IMR-90 (cell line): ENCODE results near the gene EDIL3. TPM values are rescaled to one million over a fixed set of nuclear protein-coding genes. Genes with fewer than 3 reads are reported as not detected.

Source experiments
- ATAC-seq: fragments of 200-7000 bp; cut with Tn5 transposase; 2 replicates; pipeline ENCODE4 v1.9.1; 2020; ENCODE audit warnings: low read depth, mild to moderate bottlenecking, moderate library complexity
- BruUV-seq: library from RNA; stranded (reverse); fragments of 400-500 nt; replicated peaks from 2 replicates; lab custom pipeline; 2021; lab: Mats Ljungman, UMichigan
- CTCF ChIA-PET: fragments of 300-600 bp; formaldehyde crosslinking; extraction: SDS; loops from one replicate; lab custom pipeline; 2021; ENCODE audit warnings: antibody characterized with exemption; lab: Yijun Ruan, JAX
- POLR2A ChIA-PET: fragments of 300-600 bp; sonication (Branson Sonifier 250); formaldehyde crosslinking; loops from one replicate; lab custom pipeline; 2022; ENCODE audit warnings: antibody characterized with exemption; ENCODE audit not compliant: unreplicated experiment; lab: Charles Lee
- DNase-seq: peaks from one replicate; pipeline ENCODE4 v3.0.0; 2013
- H2AFZ ChIP-seq: replicated peaks from 2 replicates; pipeline ENCODE3; 2013; ENCODE audit warnings: low read length, mild to moderate bottlenecking; ENCODE audit not compliant: poor library complexity
- H2AK5ac ChIP-seq: 2 replicates; pipeline ENCODE4 v1.6.1; 2013; ENCODE audit warnings: low read depth, low read length, inconsistent platforms
- H2AK9ac ChIP-seq: replicated peaks from 2 replicates; pipeline ENCODE3; 2013; ENCODE audit warnings: mild to moderate bottlenecking, low read depth, low read length, moderate library complexity; ENCODE audit not compliant: poor library complexity
- H2BK120ac ChIP-seq: 2 replicates; pipeline ENCODE4 v1.6.1; 2013; ENCODE audit warnings: low read depth, low read length, inconsistent platforms
- H2BK15ac ChIP-seq: 3 replicates; pipeline ENCODE4 v1.6.1; 2013; ENCODE audit warnings: low read depth, low read length, inconsistent platforms
- H2BK20ac ChIP-seq: 2 replicates; pipeline ENCODE4 v1.6.1; 2013; ENCODE audit warnings: low read depth, mild to moderate bottlenecking, inconsistent platforms, low read length, moderate library complexity
- H2BK5ac ChIP-seq: 2 replicates; pipeline ENCODE4 v1.6.1; 2013; ENCODE audit warnings: mild to moderate bottlenecking, low read depth, low read length, inconsistent platforms; ENCODE audit not compliant: poor library complexity, severe bottlenecking
- H3K14ac ChIP-seq: replicated peaks from 2 replicates; pipeline ENCODE4 v1.6.1; 2013; ENCODE audit warnings: low read depth, low read length, inconsistent platforms
- H3K18ac ChIP-seq: 2 replicates; pipeline ENCODE4 v1.6.1; 2013; ENCODE audit warnings: low read depth, low read length, control low read depth
- H3K23ac ChIP-seq: 2 replicates; pipeline ENCODE4 v1.6.1; 2013; ENCODE audit warnings: low read depth, low read length, inconsistent platforms
- H3K27ac ChIP-seq: 2 replicates; pipeline ENCODE4 v1.5.1; 2013; ENCODE audit warnings: mild to moderate bottlenecking, control low read depth, low read length; ENCODE audit not compliant: insufficient read depth
- H3K27me3 ChIP-seq: 2 replicates; pipeline ENCODE4 v1.6.1; 2013; ENCODE audit warnings: low read length; ENCODE audit not compliant: control insufficient read depth, insufficient read depth
- H3K36me3 ChIP-seq: 2 replicates; pipeline ENCODE4 v1.6.1; 2013; ENCODE audit warnings: low read length, mixed read lengths; ENCODE audit not compliant: control insufficient read depth, insufficient read depth
- H3K4ac ChIP-seq: 2 replicates; pipeline ENCODE4 v1.6.1; 2013; ENCODE audit warnings: low read depth, low read length, inconsistent platforms
- H3K4me1 ChIP-seq: 2 replicates; pipeline ENCODE4 v1.6.1; 2013; ENCODE audit warnings: low read length, mixed read lengths; ENCODE audit not compliant: control insufficient read depth, insufficient read depth
- H3K4me2 ChIP-seq: 2 replicates; pipeline ENCODE4 v1.6.1; 2013; ENCODE audit warnings: low read depth, mild to moderate bottlenecking, control low read depth, low read length, moderate library complexity
- H3K4me3 ChIP-seq: 2 replicates; pipeline ENCODE4 v1.5.1; 2013; ENCODE audit warnings: low read depth, mild to moderate bottlenecking, control low read depth, low read length, moderate library complexity; ENCODE audit not compliant: insufficient read depth
- H3K56ac ChIP-seq: 2 replicates; pipeline ENCODE4 v1.6.1; 2013; ENCODE audit warnings: low read length, inconsistent platforms; ENCODE audit not compliant: insufficient read depth; ENCODE audit errors: extremely low read depth
- H3K79me1 ChIP-seq, 2 experiments: 2 replicates each; pipeline ENCODE4 v1.6.1; 2013; ENCODE audit warnings: low read length in 2 of 2, inconsistent platforms in 1 of 2, low read depth in 1 of 2
- H3K9ac ChIP-seq: 2 replicates; pipeline ENCODE4 v1.6.1; 2013; ENCODE audit warnings: low read depth, low read length, control low read depth
- H3K9me1 ChIP-seq: 2 replicates; pipeline ENCODE4 v1.6.1; 2013; ENCODE audit warnings: low read length, inconsistent platforms; ENCODE audit not compliant: insufficient read depth
- H3K9me3 ChIP-seq: 2 replicates; pipeline ENCODE4 v1.6.1; 2013; ENCODE audit warnings: low read length; ENCODE audit not compliant: control insufficient read depth, insufficient read depth
- H4K20me1 ChIP-seq: 2 replicates; pipeline ENCODE4 v1.6.1; 2013; ENCODE audit warnings: low read length, inconsistent platforms; ENCODE audit not compliant: insufficient read depth
- H4K5ac ChIP-seq: 2 replicates; pipeline ENCODE4 v1.6.1; 2013; ENCODE audit warnings: mild to moderate bottlenecking, low read depth, low read length, control low read depth
- H4K8ac ChIP-seq, 2 experiments: 2 replicates each; pipeline ENCODE4 v1.6.1; 2013; ENCODE audit warnings: low read depth in 2 of 2, low read length in 2 of 2, control low read depth in 1 of 2, inconsistent platforms in 1 of 2
- H4K91ac ChIP-seq: 2 replicates; pipeline ENCODE4 v1.6.1; 2013; ENCODE audit warnings: low read depth, low read length, inconsistent platforms; ENCODE audit not compliant: insufficient read depth
- BHLHE40 ChIP-seq: fragments of 150-350 bp; IDR thresholded peaks from 2 replicates; pipeline ENCODE4 v1.6.1; 2016; ENCODE audit warnings: mild to moderate bottlenecking, low read depth, low read length
- CEBPB ChIP-seq: IDR thresholded peaks from 2 replicates; pipeline ENCODE4 v1.6.1; 2012; ENCODE audit warnings: low read depth, low read length, improper control_type of control experiment
- CHD1 ChIP-seq: IDR thresholded peaks from 2 replicates; pipeline ENCODE4 v1.6.1; 2012; ENCODE audit warnings: low read depth, low read length, improper control_type of control experiment
- ELK1 ChIP-seq: fragments of 150-350 bp; IDR thresholded peaks from 2 replicates; pipeline ENCODE4 v1.6.1; 2016; ENCODE audit warnings: low read depth, mild to moderate bottlenecking, low read length, moderate library complexity, borderline replicate concordance
- FOS ChIP-seq: fragments of 150-350 bp; IDR thresholded peaks from 2 replicates; pipeline ENCODE4 v1.6.1; 2016; ENCODE audit warnings: low read depth, low read length
- MAFK ChIP-seq: IDR thresholded peaks from 2 replicates; pipeline ENCODE4 v1.6.1; 2012; ENCODE audit warnings: low read depth, low read length, improper control_type of control experiment
- MXI1 ChIP-seq: IDR thresholded peaks from 2 replicates; pipeline ENCODE4 v1.6.1; 2012; ENCODE audit warnings: low read depth, mild to moderate bottlenecking, low read length, moderate library complexity, borderline replicate concordance
- NFE2L2 ChIP-seq: fragments of 150-350 bp; IDR thresholded peaks from 2 replicates; pipeline ENCODE4 v1.6.1; 2016; ENCODE audit warnings: low read depth, mild to moderate bottlenecking, low read length
- POLR2A ChIP-seq: IDR thresholded peaks from 2 replicates; pipeline ENCODE4 v1.6.1; 2012; ENCODE audit warnings: mild to moderate bottlenecking, low read depth, low read length
- RCOR1 ChIP-seq: IDR thresholded peaks from 2 replicates; pipeline ENCODE4 v1.6.1; 2012; ENCODE audit warnings: mild to moderate bottlenecking, low read length, improper control_type of control experiment; ENCODE audit not compliant: insufficient replicate concordance
- RFX5 ChIP-seq: IDR thresholded peaks from 2 replicates; pipeline ENCODE4 v1.8.0; 2012; ENCODE audit warnings: low read depth, mild to moderate bottlenecking, low read length, moderate library complexity
- SMC3 ChIP-seq: fragments of 150-350 bp; IDR thresholded peaks from 2 replicates; pipeline ENCODE4 v1.6.1; 2016; ENCODE audit warnings: low read depth, mild to moderate bottlenecking, antibody characterized with exemption, low read length, moderate library complexity
- WGBS, 2 experiments: methylation state at CpG; one replicate each; pipeline versions ENCODE4 v1.1.5 to v1.1.7; 2013; ENCODE audit warnings: missing lambda C conversion rate in 2 of 2; ENCODE audit not compliant: insufficient read length in 1 of 2; ENCODE audit errors: extremely low coverage in 2 of 2; 5-methylcytosine and 5-hydroxymethylcytosine counted together
- dilution Hi-C: fragments of 300-500 bp; cut with HindIII; formaldehyde crosslinking; loops from one replicate; pipeline ENCODE4 v1.14.3; 2018; ENCODE audit warnings: low sequenced_read_pairs; ENCODE audit not compliant: unreplicated experiment
- in situ Hi-C: fragments of 300-500 bp; cut with MboI; formaldehyde crosslinking; loops from 3 replicates; pipeline ENCODE4 v1.14.3; 2019; ENCODE audit warnings: low sequenced_read_pairs, inconsistent platforms, mixed read lengths
- intact Hi-C: fragments of 100-400 bp; cut with micrococcal nuclease; formaldehyde crosslinking; loops from 2 replicates; pipeline ENCODE4 v1.10.0; 2022
- polyA plus RNA-seq, 3 experiments: library from polyadenylated mRNA; depleted of rRNA; stranded (reverse); fragments of >200 nt; gene quantifications; 2 replicates each; pipeline ENCODE4 v1.2.3, GENCODE V29; 2012; ENCODE audit warnings: low replicate concordance in 1 of 3
- total RNA-seq: library from RNA; depleted of rRNA; stranded (reverse); fragments of >200 nt; gene quantifications from 2 replicates; pipeline ENCODE4 v1.2.3, GENCODE V29; 2012
- TF ChIP-seq, protein P1 (sequence below): fragments of 150-350 bp; IDR thresholded peaks from 2 replicates; pipeline ENCODE4 v1.6.1; 2017; ENCODE audit warnings: mild to moderate bottlenecking, antibody characterized with exemption, low read length, low read depth

EDIL3 gene
- total and polyA plus RNA-seq, 2 of the 4 experiments (the other 2 are of a cell fraction), result 55.5 to 82.8 TPM

DNA sequence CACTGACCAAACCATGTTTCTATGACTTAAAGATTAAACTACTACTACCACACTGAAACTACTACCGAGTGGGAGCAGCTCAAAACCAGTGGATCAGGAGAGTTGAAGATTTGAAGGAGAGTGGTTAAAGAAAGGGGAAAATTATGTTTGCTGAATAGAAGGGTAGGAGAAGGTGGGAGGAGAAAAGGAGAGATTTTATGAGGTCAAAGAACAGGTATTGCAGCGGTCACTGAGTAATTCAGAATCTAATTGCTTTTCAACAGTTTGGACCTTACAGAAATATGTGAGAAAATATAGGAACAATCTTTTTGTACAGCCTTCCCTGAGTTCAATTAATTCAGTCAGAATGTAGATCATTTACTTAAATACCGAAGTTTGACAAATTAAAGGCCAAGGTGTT, 24.6 kb downstream of the EDIL3 start:
- Histone ChIP-seq H3K4ac (no peak overlapping the region), H3K27ac (no peak overlapping the region), H2AFZ (no peak overlapping the region), H3K4me2 (no peak overlapping the region), H4K5ac (no peak overlapping the region), H3K9me3 (no peaks in the 10 kb centered on the region), H2AK5ac (no peak overlapping the region), H3K4me3 (no peak overlapping the region), H3K79me1 (peaks cover 13 to 14% of the 10 kb centered on the region in 2 experiments), H2BK5ac (no peak overlapping the region), H3K27me3 (no peaks in the 10 kb centered on the region), H4K91ac (no peak overlapping the region), H2BK15ac (no peak overlapping the region), H3K36me3 (no peaks in the 10 kb centered on the region), H3K56ac (no peak overlapping the region), H3K14ac (no peak overlapping the region), H4K8ac (no peak overlapping the region), H3K4me1 (no peaks in the 10 kb centered on the region), H3K9me1 (no peaks in the 10 kb centered on the region), H2BK20ac (no peak overlapping the region), H2AK9ac (no peak overlapping the region), H3K23ac (no peak overlapping the region), H4K20me1 (no peaks in the 10 kb centered on the region), H3K18ac (no peak overlapping the region), H2BK120ac (no peak overlapping the region), H3K9ac (no peak overlapping the region)
- dilution Hi-C loops (no loop called here), in situ Hi-C loops (no loop called here), intact Hi-C loops (no loop called here)
- TF ChIP-seq BHLHE40 (no peak), SMC3 (no peak), MXI1 (no peak), POLR2A (no peak), ELK1 (no peak), FOS (no peak), RFX5 (no peak), NFE2L2 (no peak), CEBPB (no peak), RCOR1 (no peak), MAFK (no peak), CHD1 (no peak)
- TF ChIP-seq, protein P1, sequence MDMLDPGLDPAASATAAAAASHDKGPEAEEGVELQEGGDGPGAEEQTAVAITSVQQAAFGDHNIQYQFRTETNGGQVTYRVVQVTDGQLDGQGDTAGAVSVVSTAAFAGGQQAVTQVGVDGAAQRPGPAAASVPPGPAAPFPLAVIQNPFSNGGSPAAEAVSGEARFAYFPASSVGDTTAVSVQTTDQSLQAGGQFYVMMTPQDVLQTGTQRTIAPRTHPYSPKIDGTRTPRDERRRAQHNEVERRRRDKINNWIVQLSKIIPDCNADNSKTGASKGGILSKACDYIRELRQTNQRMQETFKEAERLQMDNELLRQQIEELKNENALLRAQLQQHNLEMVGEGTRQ, result no peak
- ATAC-seq (no peak), DNase-seq (no peak)
- POLR2A ChIA-PET, result no interaction called here
- CTCF ChIA-PET, result no interaction called here
- no TSS peak for BruUV-seq
- WGBS, 2 experiments, result 83% methylated on average over 1 of the region's 3 CpGs; no CpG with 5 or more reads in 1 of the 2 experiments
